ENCODE data around the gene HERC5.

Gene HERC5

DNA sequence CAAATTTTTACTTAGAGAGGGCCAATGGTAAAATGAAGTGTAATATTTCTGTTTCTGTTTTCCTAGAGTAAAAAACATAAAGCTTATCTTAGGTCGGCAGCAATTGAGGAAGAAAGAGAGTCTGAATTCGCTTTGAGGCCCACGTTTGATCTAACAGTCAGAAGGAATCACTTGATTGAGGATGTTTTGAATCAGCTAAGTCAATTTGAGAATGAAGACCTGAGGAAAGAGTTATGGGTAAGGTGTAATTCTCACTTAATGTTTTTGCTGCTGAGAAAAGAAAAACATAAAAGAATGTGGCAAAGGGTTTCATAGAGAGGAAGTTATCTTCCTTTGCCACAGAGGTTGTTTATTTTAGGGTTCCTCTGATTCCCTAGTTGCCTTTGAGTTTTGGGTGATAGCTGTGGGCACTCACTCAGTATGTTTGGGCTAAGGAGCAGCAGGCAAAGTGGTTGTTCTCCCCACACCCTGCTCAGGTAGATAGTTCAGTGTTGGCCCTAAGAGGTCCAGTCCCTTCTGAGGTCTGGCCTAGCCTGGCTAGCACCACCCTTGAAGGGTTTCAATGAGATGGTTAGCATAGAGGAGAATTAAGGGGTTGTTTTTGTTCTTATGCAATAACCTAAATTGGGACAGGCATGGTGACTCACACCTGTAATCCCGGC is 32.3 kb downstream of the HERC5 start:
- Histone ChIP-seq H4K20me1 (no peaks in the 10 kb centered on the region), H3K4me2 (no peak overlapping the region), H3K36me3 (peaks cover 0 to 18% (median 6%) of the 10 kb centered on the region in 11 experiments; a peak in 5 of 22 replicates), H3K4me1 (no peaks in the 10 kb centered on the region), H3K27me3 (no peaks in the 10 kb centered on the region), H3K9me3 (replicated peaks in 1 of 11) (no peaks in the 10 kb centered on the region), H3K27ac (no peak overlapping the region), H3K4me3 (no peak overlapping the region), H3K9ac (no peak overlapping the region)
- TF ChIP-seq Cebpa-rat (IDR thresholded peaks at IDR 0.05), result no peak

DNA sequence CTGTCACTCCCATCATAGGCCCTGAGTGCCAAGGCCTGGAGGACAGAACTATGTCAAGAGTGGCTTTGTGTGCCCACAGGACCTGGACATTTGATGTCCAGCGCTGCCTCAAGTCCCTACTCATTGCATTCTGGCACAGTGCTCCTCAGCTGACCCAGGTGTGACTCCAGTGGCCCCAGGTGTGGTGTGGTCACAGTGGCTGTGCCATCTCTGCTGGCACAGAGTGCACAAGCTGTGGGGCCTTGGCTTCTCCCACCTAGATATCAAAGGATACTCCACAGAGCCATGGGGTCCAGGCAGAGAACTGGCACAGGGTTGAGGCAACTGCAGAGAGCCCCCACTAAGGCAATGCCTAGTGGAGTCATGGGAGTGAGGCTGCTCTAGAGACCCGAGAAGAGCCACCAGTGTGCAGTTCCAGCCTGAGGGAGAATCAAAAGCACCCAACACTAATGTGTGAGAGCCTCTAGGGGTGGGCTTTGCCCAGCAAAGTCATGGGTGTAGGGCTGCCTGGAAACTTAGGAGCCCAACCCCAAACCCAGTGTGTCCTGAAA is 41.0 kb downstream of the HERC5 start:
- H3K36me3 ChIP-seq, result peaks cover 0 to 17% (median 5%) of the 10 kb centered on the region in 11 experiments; a peak in 7 of 22 replicates
- no peaks in the 10 kb centered on the region for H4K20me1 ChIP-seq
- no peaks in the 10 kb centered on the region for H3K27me3 ChIP-seq
- no peaks in the 10 kb centered on the region for H3K9me3 ChIP-seq (replicated peaks in 1 of 11)
- H3K27ac ChIP-seq, result no peak overlapping the region
- H3K4me1 ChIP-seq, result no peaks in the 10 kb centered on the region
- H3K4me2 ChIP-seq, result no peak overlapping the region
- H3K9ac ChIP-seq, result no peak overlapping the region
- no peak overlapping the region for H3K4me3 ChIP-seq
- TF ChIP-seq Cebpa-rat (IDR thresholded peaks at IDR 0.05), result no peak

DNA sequence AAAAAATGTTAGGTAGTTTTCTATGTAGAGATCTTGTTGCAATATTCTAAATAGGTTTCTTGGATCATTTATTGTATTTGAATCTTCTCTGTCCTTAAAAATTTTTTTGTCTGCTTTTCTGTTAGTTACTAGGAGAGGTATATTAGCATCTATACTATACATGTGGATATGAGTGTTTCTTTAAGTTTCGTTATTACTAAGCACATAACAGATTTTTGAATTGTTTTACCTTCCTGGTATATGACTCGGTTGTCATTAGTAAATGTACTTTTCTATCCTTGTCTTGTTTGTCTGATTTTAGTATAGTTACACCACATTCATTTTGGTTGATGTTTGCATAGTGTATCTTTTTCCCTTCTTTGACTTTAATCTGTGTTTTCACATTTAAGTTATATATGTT is 46.4 kb downstream of the HERC5 start:
- Histone ChIP-seq H3K36me3 (peaks cover 0 to 15% (median 0%) of the 10 kb centered on the region in 11 experiments; a peak in 1 of 22 replicates), H3K4me1 (no peaks in the 10 kb centered on the region), H3K27ac (no peak overlapping the region), H3K27me3 (no peaks in the 10 kb centered on the region), H3K4me3 (no peak overlapping the region), H3K4me2 (no peak overlapping the region), H3K9me3 (replicated peaks in 1 of 11) (no peaks in the 10 kb centered on the region), H3K9ac (no peak overlapping the region), H4K20me1 (no peaks in the 10 kb centered on the region)
- no peak for TF ChIP-seq Cebpa-rat (IDR thresholded peaks at IDR 0.05)

DNA sequence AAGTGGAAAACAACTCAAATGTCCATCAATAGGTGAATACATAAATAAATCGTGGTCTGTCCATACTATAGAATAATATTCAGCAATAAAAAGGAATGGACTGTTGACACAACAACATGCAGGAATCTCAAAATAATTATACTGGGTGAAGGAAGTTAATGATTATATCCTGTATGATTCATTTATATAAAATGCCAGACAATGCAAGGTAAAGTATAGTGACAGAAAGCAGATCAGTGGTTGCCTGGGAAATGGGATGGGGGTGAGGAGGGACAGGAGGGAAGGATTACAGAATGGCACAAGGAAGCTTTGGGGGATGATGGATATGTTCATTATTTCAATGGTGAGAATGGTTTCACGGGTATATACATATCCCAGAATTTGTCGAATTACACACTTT is 54.3 kb downstream of the HERC5 start:
- Histone ChIP-seq H3K4me1 (no peaks in the 10 kb centered on the region), H3K4me2 (no peak overlapping the region), H3K27me3 (no peaks in the 10 kb centered on the region), H3K4me3 (no peak overlapping the region), H3K9ac (no peak overlapping the region), H3K27ac (no peak overlapping the region), H4K20me1 (no peaks in the 10 kb centered on the region), H3K9me3 (replicated peaks in 1 of 11) (no peaks in the 10 kb centered on the region), H3K36me3 (no peaks in the 10 kb centered on the region)
- no peak for TF ChIP-seq Cebpa-rat (IDR thresholded peaks at IDR 0.05)

DNA sequence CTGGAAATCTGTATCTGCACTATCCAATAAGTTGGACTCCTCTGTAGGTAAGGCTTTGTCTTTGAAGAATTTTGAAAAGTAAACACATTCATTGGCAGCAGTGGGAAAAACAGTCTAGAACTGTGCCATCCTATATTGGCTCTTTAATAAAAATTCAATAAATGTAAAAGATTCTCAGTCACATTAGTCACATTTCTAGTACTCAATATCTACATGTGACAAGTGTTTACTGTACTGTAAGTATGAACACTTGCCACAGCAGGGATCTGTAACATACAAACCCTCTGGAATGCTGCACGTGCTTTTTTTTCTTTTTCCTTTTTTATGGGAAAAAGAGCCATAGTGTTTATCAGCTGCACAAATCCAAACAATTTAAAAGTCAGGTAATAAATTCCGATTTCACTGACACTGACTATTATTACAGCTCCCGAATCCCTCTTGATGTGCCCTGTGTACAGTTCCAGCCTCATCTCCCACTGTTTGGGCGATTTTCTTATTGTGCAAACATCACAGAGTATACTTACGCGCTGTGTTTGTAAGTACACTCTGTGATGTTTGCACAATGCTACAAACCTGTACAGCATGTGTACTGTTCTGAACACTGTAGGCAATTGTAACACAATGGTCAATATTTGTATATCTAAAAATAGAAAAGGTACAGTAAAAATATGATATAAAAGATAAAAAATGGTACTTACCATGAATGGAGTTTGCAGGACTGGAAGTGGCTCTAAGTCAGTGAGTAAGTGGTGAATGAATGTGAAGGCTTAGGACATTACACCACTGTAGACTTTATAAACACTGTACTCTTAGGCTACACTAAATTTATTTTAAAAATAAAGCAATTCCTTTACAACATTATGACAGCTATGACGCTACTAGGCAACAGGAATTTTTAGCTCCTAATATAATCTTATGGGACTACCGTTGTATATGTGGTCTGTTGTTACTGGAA is 57.9 kb downstream of the HERC5 start:
- Histone ChIP-seq H3K9me3 (replicated peaks in 1 of 11) (no peaks in the 10 kb centered on the region), H3K4me3 (no peak overlapping the region), H3K4me1 (no peaks in the 10 kb centered on the region), H3K9ac (no peak overlapping the region), H3K4me2 (no peak overlapping the region), H3K27ac (no peak overlapping the region), H3K36me3 (peaks cover 0 to 12% (median 4%) of the 10 kb centered on the region in 11 experiments; a peak in 12 of 22 replicates), H4K20me1 (peaks cover 0 to 7% (median 0%) of the 10 kb centered on the region in 11 experiments; a peak in 2 of 22 replicates), H3K27me3 (no peaks in the 10 kb centered on the region)
- no peak for TF ChIP-seq Cebpa-rat (IDR thresholded peaks at IDR 0.05)

DNA sequence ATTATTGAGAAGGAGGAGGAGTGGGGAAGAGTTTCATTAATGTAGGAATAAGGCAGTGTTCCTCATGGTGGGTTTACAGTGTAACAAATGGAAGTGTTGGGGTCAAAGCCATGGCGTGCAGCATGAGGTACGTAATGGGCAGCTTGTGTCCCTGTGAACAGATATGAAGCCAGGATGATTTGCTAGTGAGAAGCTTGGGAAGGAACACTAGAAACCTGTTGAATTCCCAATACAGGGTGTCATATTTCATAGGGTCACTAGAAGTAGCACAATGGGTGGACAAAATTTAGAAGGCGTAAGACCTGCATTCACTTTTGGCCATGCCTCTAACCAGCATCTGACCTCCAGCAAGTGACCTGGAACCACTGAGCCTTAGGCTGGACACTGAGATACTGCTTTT is 59.8 kb downstream of the HERC5 start:
- Histone ChIP-seq H3K27me3 (no peaks in the 10 kb centered on the region), H3K36me3 (peaks cover 12 to 31% (median 23%) of the 10 kb centered on the region in 11 experiments), H3K4me2 (no peak overlapping the region), H3K4me3 (no peak overlapping the region), H3K4me1 (peaks cover 2 to 8% (median 5%) of the 10 kb centered on the region in 10 experiments; a peak in 17 of 20 replicates), H4K20me1 (peaks cover 0 to 15% (median 4%) of the 10 kb centered on the region in 11 experiments; a peak in 10 of 22 replicates), H3K9ac (no peak overlapping the region), H3K9me3 (replicated peaks in 1 of 11) (no peaks in the 10 kb centered on the region), H3K27ac (no peak overlapping the region)
- TF ChIP-seq Cebpa-rat (IDR thresholded peaks at IDR 0.05), result no peak

DNA sequence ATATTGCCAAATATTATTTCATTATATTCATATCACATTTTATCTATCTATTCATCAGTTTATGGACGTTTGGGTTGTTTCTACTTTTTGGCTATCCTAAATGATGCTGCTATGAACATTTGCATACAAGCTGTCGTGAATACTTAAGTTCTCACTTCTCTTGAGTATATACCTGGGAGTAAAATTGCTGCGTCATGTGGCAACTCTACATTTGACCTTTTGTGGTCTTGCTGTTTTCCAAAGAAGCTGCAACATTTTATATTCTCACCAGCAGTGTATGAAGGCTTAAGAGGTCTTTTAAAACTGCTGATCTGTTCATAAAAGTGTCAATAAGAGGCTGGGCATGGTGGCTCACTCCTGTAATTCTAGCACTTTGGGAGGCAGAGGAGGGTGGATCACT is 60.9 kb downstream of the HERC5 start:
- no peak for TF ChIP-seq Cebpa-rat (IDR thresholded peaks at IDR 0.05)
- Histone ChIP-seq H3K4me2 (no peak overlapping the region), H3K4me1 (peaks cover 10 to 17% (median 13%) of the 10 kb centered on the region in 10 experiments; a peak in 19 of 20 replicates), H3K27me3 (no peaks in the 10 kb centered on the region), H3K36me3 (peaks cover 13 to 32% (median 25%) of the 10 kb centered on the region in 11 experiments), H4K20me1 (peaks cover 0 to 24% (median 8%) of the 10 kb centered on the region in 11 experiments; a peak in 10 of 22 replicates), H3K9ac (no peak overlapping the region), H3K27ac (no peak overlapping the region), H3K4me3 (no peak overlapping the region), H3K9me3 (replicated peaks in 1 of 11) (no peaks in the 10 kb centered on the region)

DNA sequence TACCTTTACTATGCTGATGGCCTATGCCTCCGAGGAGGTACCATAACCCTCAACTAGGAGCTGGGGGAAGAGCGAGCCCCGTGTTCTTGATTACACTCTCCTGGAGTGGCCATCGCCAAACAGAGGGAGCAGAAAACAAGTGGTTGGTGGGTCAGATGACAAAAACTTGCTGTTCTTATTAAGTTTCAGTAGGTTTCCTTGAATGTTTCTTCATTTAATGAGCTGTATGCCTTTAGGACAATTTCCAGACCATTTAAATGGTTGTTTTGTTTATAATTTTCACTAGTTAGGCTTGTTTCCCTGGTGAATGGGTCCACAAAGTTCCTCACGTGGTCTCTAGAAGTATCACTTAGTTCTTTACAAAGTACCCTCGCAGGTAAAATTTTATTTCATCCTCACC is 62.0 kb downstream of the HERC5 start:
- Histone ChIP-seq H3K9ac (no peak overlapping the region), H3K36me3 (peaks cover 13 to 32% (median 25%) of the 10 kb centered on the region in 11 experiments), H3K27ac (no peak overlapping the region), H3K9me3 (replicated peaks in 1 of 11) (no peaks in the 10 kb centered on the region), H3K4me1 (peaks cover 12 to 18% (median 15%) of the 10 kb centered on the region in 10 experiments), H4K20me1 (peaks cover 0 to 24% (median 8%) of the 10 kb centered on the region in 11 experiments; a peak in 10 of 22 replicates), H3K27me3 (no peaks in the 10 kb centered on the region), H3K4me2 (no peak overlapping the region), H3K4me3 (no peak overlapping the region)
- no peak for TF ChIP-seq Cebpa-rat (IDR thresholded peaks at IDR 0.05)
